ENCODE results near the gene PDE7B. TPM values are rescaled to one million over a fixed set of nuclear protein-coding genes. Genes with fewer than 3 reads are reported as not detected.

Gene PDE7B
- total and polyA plus RNA-seq, 3 experiments from 2014 or later, result 0.04 to 0.24 (median 0.07) TPM

DNA sequence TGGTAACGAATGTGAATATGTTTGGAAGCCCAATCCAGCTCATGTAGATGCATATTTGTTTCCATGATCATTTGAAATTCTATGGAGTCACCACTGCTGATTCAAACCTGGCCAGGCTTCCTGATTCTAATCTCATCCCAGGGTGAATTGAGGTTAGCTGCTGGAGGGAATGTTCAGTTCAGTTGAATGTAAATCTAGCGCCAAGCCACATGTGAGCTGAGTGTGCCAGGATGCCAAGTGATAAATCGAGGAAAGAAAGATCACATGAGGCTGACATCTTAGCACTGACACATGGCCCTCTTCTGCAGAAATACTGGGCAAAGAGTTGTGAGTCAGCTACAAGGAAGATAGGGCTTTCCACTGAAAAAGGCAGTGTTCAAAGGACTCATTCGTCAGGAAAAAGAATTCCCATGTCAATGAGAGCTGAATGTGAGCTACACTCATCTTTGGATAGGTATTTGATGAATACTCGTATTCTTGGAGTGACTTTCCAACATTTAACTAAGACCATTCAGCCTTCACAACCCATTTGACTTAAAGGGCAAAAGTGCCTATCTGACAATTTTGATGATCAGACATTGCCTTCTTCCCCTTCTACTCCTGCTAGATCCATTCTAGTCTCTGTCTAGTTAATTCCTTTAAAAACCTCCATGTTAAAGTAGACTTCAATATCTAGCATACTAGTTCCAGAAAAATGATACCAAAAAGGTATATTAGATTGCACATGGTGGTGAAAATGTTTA lies 226.5 kb downstream of the PDE7B start:
- no peak overlapping the region for H3K27ac ChIP-seq (ENCODE audit: low read depth, low read length)
- Mint-ChIP-seq H3K27me3 (peaks cover 0 to 8% of the 10 kb centered on the region in 2 donors), H3K4me3 (no peak overlapping the region), H3K27ac (no peak overlapping the region), H3K4me1 (no peaks in the 10 kb centered on the region), H3K9me3 (no peaks in the 10 kb centered on the region), H3K36me3 (no peaks in the 10 kb centered on the region)
- POLR2A ChIA-PET, result no interaction called here
- DNase-seq, result no peak
- H3K27me3 ChIP-seq (ENCODE audit: insufficient read depth, low read length, poor library complexity, severe bottlenecking), result no peaks in the 10 kb centered on the region
- CTCF ChIA-PET, result no interaction called here
- no peaks in the 10 kb centered on the region for H3K4me1 ChIP-seq (ENCODE audit: insufficient read depth, low read length)
- H3K36me3 ChIP-seq (ENCODE audit: insufficient read depth, low read length), result no peaks in the 10 kb centered on the region
- no peak overlapping the region for H3K4me3 ChIP-seq (ENCODE audit: low read length)
- H3K9me3 ChIP-seq (ENCODE audit: low read length), result no peaks in the 10 kb centered on the region

DNA sequence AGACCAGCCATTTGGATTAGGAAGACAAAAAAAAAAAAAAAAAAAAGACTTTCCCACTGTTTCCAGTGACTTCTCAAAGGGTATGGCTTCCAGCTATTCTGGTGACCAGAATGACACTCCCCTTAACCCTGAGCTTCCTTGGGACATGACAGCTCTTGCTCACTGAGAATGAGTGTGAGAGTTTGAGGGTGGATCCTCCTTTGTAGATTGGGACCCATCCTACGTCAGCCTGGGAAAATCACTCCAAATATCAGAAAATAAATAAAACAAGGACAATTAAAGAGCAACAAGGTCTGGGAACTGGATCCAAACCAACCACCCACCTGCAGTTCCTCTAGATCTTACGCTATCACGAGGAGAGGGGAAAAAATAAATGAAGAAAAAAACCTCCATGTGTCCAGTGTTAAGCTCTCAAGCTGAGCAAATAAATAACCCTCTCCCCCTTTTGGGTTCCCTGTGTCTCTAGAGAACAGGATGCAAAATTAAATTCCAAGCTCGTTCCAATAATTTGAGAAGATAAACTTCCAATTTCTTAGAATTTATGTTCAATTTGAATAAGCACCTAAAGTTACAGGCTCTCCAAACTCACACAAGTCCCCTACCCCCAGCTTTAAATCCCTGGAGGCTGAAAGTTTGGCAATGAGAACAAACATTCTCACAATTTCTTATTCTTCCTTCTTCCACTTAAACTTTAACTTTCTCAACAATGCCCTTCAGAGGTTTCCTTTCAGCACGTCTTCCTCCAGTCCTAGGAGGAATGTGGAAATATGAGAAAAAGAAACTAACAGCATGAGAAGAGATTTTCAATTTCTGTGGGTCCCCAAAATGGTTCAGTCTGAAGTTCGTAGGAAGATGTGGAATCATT lies 228.4 kb downstream of the PDE7B start:
- H3K36me3 Mint-ChIP-seq, result no peaks in the 10 kb centered on the region
- H3K27ac Mint-ChIP-seq, result no peak overlapping the region
- no peaks in the 10 kb centered on the region for H3K4me1 ChIP-seq (ENCODE audit: insufficient read depth, low read length)
- H3K36me3 ChIP-seq (ENCODE audit: insufficient read depth, low read length), result no peaks in the 10 kb centered on the region
- no peaks in the 10 kb centered on the region for H3K27me3 ChIP-seq (ENCODE audit: insufficient read depth, low read length, poor library complexity, severe bottlenecking)
- no peak overlapping the region for H3K4me3 Mint-ChIP-seq
- no peak overlapping the region for H3K27ac ChIP-seq (ENCODE audit: low read depth, low read length)
- no peaks in the 10 kb centered on the region for H3K9me3 ChIP-seq (ENCODE audit: low read length)
- peaks cover 0 to 8% of the 10 kb centered on the region in 2 donors for H3K27me3 Mint-ChIP-seq
- CTCF ChIA-PET, result no interaction called here
- H3K4me3 ChIP-seq (ENCODE audit: low read length), result no peak overlapping the region
- no peaks in the 10 kb centered on the region for H3K9me3 Mint-ChIP-seq
- POLR2A ChIA-PET, result no interaction called here
- no peaks in the 10 kb centered on the region for H3K4me1 Mint-ChIP-seq
- no peak for DNase-seq

DNA sequence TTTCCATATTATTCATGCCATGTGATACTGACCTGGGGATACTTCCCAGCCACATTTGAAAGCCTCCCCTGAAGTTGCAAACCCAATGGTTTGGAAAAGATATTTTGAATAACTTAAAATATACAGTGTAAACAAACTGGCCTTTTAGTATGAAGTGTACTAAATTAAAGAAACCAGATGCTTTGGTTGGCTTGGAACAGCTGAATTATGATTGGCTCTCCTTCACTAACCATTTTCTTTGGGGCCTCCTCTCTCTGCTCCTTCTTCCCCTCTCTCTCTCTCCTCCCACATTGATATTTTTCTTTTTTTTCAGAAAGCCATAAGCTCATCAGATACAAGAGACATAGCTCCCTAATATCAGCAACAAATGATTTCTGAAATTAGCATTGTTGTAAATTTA lies 232.0 kb downstream of the PDE7B start:
- H3K4me1 Mint-ChIP-seq, result no peaks in the 10 kb centered on the region
- Histone ChIP-seq H3K27me3 (ENCODE audit: insufficient read depth, low read length, poor library complexity, severe bottlenecking) (no peaks in the 10 kb centered on the region), H3K27ac (ENCODE audit: low read depth, low read length) (no peak overlapping the region), H3K9me3 (ENCODE audit: low read length) (no peaks in the 10 kb centered on the region), H3K36me3 (ENCODE audit: insufficient read depth, low read length) (no peaks in the 10 kb centered on the region), H3K4me1 (ENCODE audit: insufficient read depth, low read length) (no peaks in the 10 kb centered on the region), H3K4me3 (ENCODE audit: low read length) (no peak overlapping the region)
- no peak for DNase-seq
- CTCF ChIA-PET, result no interaction called here
- POLR2A ChIA-PET, result no interaction called here
- peaks cover 2 to 10% of the 10 kb centered on the region in 2 donors for H3K27me3 Mint-ChIP-seq
- no peaks in the 10 kb centered on the region for H3K9me3 Mint-ChIP-seq
- H3K36me3 Mint-ChIP-seq, result no peaks in the 10 kb centered on the region
- H3K4me3 Mint-ChIP-seq, result no peak overlapping the region
- no peak overlapping the region for H3K27ac Mint-ChIP-seq

DNA sequence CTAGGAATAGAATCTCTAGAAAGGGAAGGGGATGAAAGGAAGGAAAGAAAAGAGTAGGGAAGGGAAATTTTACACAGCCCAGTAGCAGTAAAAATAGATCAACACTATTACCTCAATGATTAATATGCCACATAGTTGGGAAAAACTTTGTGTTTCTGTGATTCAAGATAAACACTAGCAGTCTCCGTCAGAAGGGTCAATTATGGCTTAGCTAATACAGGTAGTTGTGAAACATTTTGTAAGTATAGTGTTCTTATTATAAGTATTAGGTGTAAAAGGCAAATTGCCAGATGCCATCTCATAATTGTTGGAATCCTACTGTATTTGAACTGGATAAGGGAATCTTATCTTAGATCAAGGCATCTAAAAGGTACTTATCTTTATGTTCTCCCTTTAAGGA lies 232.9 kb downstream of the PDE7B start:
- Histone ChIP-seq H3K27ac (ENCODE audit: low read depth, low read length) (no peak overlapping the region), H3K36me3 (ENCODE audit: insufficient read depth, low read length) (no peaks in the 10 kb centered on the region), H3K4me1 (ENCODE audit: insufficient read depth, low read length) (no peaks in the 10 kb centered on the region), H3K9me3 (ENCODE audit: low read length) (no peaks in the 10 kb centered on the region), H3K4me3 (ENCODE audit: low read length) (no peak overlapping the region), H3K27me3 (ENCODE audit: insufficient read depth, low read length, poor library complexity, severe bottlenecking) (no peaks in the 10 kb centered on the region)
- ChIA-PET CTCF (no interaction called here), POLR2A (no interaction called here)
- H3K4me3 Mint-ChIP-seq, result no peak overlapping the region
- H3K4me1 Mint-ChIP-seq, result no peaks in the 10 kb centered on the region
- H3K9me3 Mint-ChIP-seq, result no peaks in the 10 kb centered on the region
- no peak overlapping the region for H3K27ac Mint-ChIP-seq
- H3K36me3 Mint-ChIP-seq, result no peaks in the 10 kb centered on the region
- peaks cover 2 to 10% of the 10 kb centered on the region in 2 donors for H3K27me3 Mint-ChIP-seq
- no peak for DNase-seq

DNA sequence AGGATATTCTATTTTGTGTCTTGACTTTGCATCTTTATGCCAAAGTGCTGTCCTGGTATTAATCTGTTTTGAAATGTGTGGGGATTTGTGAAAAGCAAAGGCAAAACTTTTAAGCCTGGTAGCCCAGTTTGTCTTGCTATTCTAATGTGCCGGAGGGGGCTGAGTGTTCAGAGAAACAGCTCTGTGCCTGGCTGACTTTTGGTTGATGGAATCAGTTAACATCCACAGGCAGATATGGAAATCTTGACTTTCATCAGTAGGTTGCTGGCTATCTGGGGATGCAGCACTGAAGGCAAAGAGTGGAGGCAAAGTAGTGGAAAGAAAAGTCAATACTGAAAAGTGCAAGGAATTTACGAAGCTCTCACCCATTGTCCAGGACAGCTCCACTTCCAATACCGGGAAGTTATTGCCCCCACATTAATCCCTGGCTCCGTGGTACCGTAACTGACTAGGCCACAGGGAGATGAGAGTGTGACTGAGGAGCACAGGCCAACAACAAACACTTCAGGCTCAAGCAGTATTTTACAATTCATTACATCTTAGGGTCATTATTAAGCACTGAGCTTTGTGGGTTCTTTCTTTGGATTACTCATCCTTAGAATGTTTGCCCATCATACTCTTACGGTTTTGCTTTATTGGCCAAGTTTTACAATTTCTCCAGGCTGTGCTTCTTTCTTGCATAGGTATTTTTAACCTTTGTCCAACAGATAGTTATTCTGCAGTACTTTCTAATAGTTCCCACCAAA lies 234.0 kb downstream of the PDE7B start:
- no peak overlapping the region for H3K27ac ChIP-seq (ENCODE audit: low read depth, low read length)
- Mint-ChIP-seq H3K36me3 (no peaks in the 10 kb centered on the region), H3K9me3 (no peaks in the 10 kb centered on the region), H3K27ac (no peak overlapping the region), H3K4me1 (no peaks in the 10 kb centered on the region), H3K27me3 (peaks cover 2 to 10% of the 10 kb centered on the region in 2 donors), H3K4me3 (no peak overlapping the region)
- DNase-seq, result no peak
- H3K4me1 ChIP-seq (ENCODE audit: insufficient read depth, low read length), result no peaks in the 10 kb centered on the region
- H3K27me3 ChIP-seq (ENCODE audit: insufficient read depth, low read length, poor library complexity, severe bottlenecking), result no peaks in the 10 kb centered on the region
- H3K4me3 ChIP-seq (ENCODE audit: low read length), result no peak overlapping the region
- no peaks in the 10 kb centered on the region for H3K36me3 ChIP-seq (ENCODE audit: insufficient read depth, low read length)
- no peaks in the 10 kb centered on the region for H3K9me3 ChIP-seq (ENCODE audit: low read length)
- ChIA-PET POLR2A (no interaction called here), CTCF (no interaction called here)

DNA sequence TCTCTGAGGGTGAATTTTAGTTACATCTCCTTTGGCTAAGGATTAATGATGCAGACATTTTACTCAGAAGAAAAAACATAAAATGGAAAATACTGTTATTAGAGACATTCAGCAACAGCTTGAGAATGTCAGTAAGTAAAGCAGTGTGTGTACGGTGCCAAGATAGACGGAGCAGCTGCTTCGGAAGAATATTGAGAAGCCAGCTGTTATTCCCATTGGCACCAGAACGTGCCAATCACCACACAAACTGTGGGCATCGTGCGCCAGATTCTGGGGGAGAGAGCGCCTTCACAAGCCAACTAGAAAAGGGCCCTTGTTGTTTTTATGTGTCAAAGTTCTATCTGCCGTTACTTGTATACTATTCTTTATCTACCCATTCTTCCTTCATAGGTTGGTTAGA lies 235.2 kb downstream of the PDE7B start:
- H3K27me3 ChIP-seq (ENCODE audit: insufficient read depth, low read length, poor library complexity, severe bottlenecking), result no peaks in the 10 kb centered on the region
- H3K27ac ChIP-seq (ENCODE audit: low read depth, low read length), result no peak overlapping the region
- no peaks in the 10 kb centered on the region for H3K36me3 ChIP-seq (ENCODE audit: insufficient read depth, low read length)
- no peak overlapping the region for H3K27ac Mint-ChIP-seq
- peaks cover 2 to 10% of the 10 kb centered on the region in 2 donors for H3K27me3 Mint-ChIP-seq
- no peaks in the 10 kb centered on the region for H3K4me1 Mint-ChIP-seq
- H3K9me3 Mint-ChIP-seq, result no peaks in the 10 kb centered on the region
- ChIA-PET POLR2A (no interaction called here), CTCF (no interaction called here)
- no peaks in the 10 kb centered on the region for H3K4me1 ChIP-seq (ENCODE audit: insufficient read depth, low read length)
- H3K4me3 Mint-ChIP-seq, result no peak overlapping the region
- DNase-seq, result no peak
- H3K4me3 ChIP-seq (ENCODE audit: low read length), result no peak overlapping the region
- no peaks in the 10 kb centered on the region for H3K9me3 ChIP-seq (ENCODE audit: low read length)
- H3K36me3 Mint-ChIP-seq, result no peaks in the 10 kb centered on the region

DNA sequence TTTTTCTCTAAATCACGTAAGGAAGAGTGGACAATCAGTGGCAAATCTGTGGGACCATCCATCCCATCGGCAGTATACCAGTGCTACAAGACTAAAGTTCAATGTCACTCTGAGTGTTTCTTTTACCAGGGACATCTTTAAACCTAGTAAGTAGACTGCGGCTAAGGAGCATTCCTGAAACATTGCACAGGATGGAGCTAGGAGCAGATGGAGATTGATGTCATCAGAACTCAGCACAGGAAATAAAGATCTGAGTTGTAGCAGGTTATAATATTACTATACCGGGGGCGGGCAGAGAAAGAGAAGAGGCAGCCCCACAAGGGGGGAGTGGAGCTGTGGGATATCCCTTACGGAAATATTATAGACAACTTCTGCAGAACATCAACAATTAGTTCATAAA lies 236.5 kb downstream of the PDE7B start:
- no peak overlapping the region for H3K4me3 ChIP-seq (ENCODE audit: low read length)
- no peaks in the 10 kb centered on the region for H3K9me3 ChIP-seq (ENCODE audit: low read length)
- no peak overlapping the region for H3K27ac Mint-ChIP-seq
- no peaks in the 10 kb centered on the region for H3K9me3 Mint-ChIP-seq
- no peak overlapping the region for H3K27ac ChIP-seq (ENCODE audit: low read depth, low read length)
- H3K27me3 ChIP-seq (ENCODE audit: insufficient read depth, low read length, poor library complexity, severe bottlenecking), result no peaks in the 10 kb centered on the region
- CTCF ChIA-PET, result no interaction called here
- H3K4me3 Mint-ChIP-seq, result no peak overlapping the region
- peaks cover 2 to 10% of the 10 kb centered on the region in 2 donors for H3K27me3 Mint-ChIP-seq
- POLR2A ChIA-PET, result no interaction called here
- H3K36me3 Mint-ChIP-seq, result no peaks in the 10 kb centered on the region
- no peaks in the 10 kb centered on the region for H3K4me1 Mint-ChIP-seq
- no peaks in the 10 kb centered on the region for H3K36me3 ChIP-seq (ENCODE audit: insufficient read depth, low read length)
- DNase-seq, result no peak
- H3K4me1 ChIP-seq (ENCODE audit: insufficient read depth, low read length), result no peaks in the 10 kb centered on the region

DNA sequence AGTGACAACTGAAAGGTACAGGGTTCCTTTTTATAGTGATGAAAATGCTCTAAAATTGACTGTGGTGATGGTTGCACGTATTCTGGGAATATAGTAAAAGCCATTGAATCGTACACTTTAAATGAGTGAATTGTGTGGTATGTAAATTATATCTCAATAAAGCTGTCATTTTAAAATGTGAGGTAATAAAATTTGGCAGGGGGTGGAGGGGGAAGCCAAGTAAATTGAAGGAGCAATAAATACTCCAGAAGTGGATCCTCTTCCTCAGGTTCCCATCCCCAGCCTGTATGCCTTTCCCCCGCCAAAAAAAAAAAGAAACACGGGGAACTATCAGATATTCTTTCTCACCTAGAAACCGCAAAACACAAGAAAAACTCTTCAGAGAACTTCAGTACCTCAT lies 237.2 kb downstream of the PDE7B start:
- no peak overlapping the region for H3K27ac ChIP-seq (ENCODE audit: low read depth, low read length)
- Mint-ChIP-seq H3K9me3 (peaks cover 0 to 4% (median 0%) of the 10 kb centered on the region in 5 donors), H3K4me3 (no peak overlapping the region), H3K27me3 (peaks cover 2 to 10% of the 10 kb centered on the region in 2 donors), H3K36me3 (no peaks in the 10 kb centered on the region), H3K27ac (no peak overlapping the region), H3K4me1 (no peaks in the 10 kb centered on the region)
- no peaks in the 10 kb centered on the region for H3K36me3 ChIP-seq (ENCODE audit: insufficient read depth, low read length)
- ChIA-PET CTCF (no interaction called here), POLR2A (no interaction called here)
- H3K27me3 ChIP-seq (ENCODE audit: insufficient read depth, low read length, poor library complexity, severe bottlenecking), result no peaks in the 10 kb centered on the region
- no peaks in the 10 kb centered on the region for H3K9me3 ChIP-seq (ENCODE audit: low read length)
- no peak overlapping the region for H3K4me3 ChIP-seq (ENCODE audit: low read length)
- H3K4me1 ChIP-seq (ENCODE audit: insufficient read depth, low read length), result no peaks in the 10 kb centered on the region
- DNase-seq, result no peak

All from CD8-positive, alpha-beta memory T cell (primary cell).